Measurements from ENCODE around the gene ARMC9. TPM values are rescaled to one million over a fixed set of nuclear protein-coding genes. Genes with fewer than 3 reads are reported as not detected.
A peak's percentile ranks its signal among the peaks of the same experiment; 100 is the strongest.

ARMC9 gene
- total RNA-seq, 1 donor from 2014 or later = 19.9 TPM

GRCh38 chr2:231207734-231208133, 9.3 kb downstream of the ARMC9 start:
- DNase-seq = no peak

- no peak for DNase-seq
Observed at GRCh38 chr2:231210782-231211181, 12.4 kb downstream of the ARMC9 start.

GRCh38 chr2:231211486-231211885, 13.1 kb downstream of the ARMC9 start:
- DNase-seq = no peak

GRCh38 chr2:231212329-231212845, 14.0 kb downstream of the ARMC9 start:
- no peak for DNase-seq

GRCh38 chr2:231213931-231214642, 15.7 kb downstream of the ARMC9 start:
- no peak for DNase-seq

- no peak for DNase-seq
Observed at GRCh38 chr2:231218366-231218765, 19.9 kb downstream of the ARMC9 start.

- DNase-seq = no peak
Observed at GRCh38 chr2:231219289-231219688, 20.9 kb downstream of the ARMC9 start.

- no peak for DNase-seq
Observed at GRCh38 chr2:231221761-231222160, 23.3 kb downstream of the ARMC9 start.

- no peak for DNase-seq
Observed at GRCh38 chr2:231222318-231223000, 24.0 kb downstream of the ARMC9 start.

- no peak for DNase-seq
Observed at GRCh38 chr2:231223001-231223375, 24.6 kb downstream of the ARMC9 start.

- no peak for DNase-seq
Observed at GRCh38 chr2:231223458-231223976, 25.1 kb downstream of the ARMC9 start.

- DNase-seq = peak; percentile 90
Observed at GRCh38 chr2:231227310-231228162, 29.1 kb downstream of the ARMC9 start.

GRCh38 chr2:231228223-231228622, 29.8 kb downstream of the ARMC9 start:
- no peak for DNase-seq

GRCh38 chr2:231228974-231229529, 30.6 kb downstream of the ARMC9 start:
- no peak for DNase-seq

- DNase-seq = no peak
Observed at GRCh38 chr2:231235217-231235616, 36.8 kb downstream of the ARMC9 start.

- DNase-seq = no peak
Observed at GRCh38 chr2:231238689-231239088, 40.3 kb downstream of the ARMC9 start.

- DNase-seq = no peak
Observed at GRCh38 chr2:231239751-231240150, 41.3 kb downstream of the ARMC9 start.

GRCh38 chr2:231241755-231242507, 43.5 kb downstream of the ARMC9 start:
- DNase-seq = no peak

- no peak for DNase-seq
Observed at GRCh38 chr2:231243866-231244265, 45.4 kb downstream of the ARMC9 start.

- no peak for DNase-seq
Observed at GRCh38 chr2:231244382-231245248, 46.2 kb downstream of the ARMC9 start.
